HCT116 (cell line): ENCODE measurements around the gene RIPOR2. TPM values are rescaled to one million over a fixed set of nuclear protein-coding genes. Genes with fewer than 3 reads are reported as not detected.

Experiments used
- ATAC-seq: fragments of 200-7000 bp; cut with Tn5 transposase; 2 replicates; pipeline ENCODE4 v1.9.1; 2020; ENCODE audit warnings: mild to moderate bottlenecking, moderate library complexity
- BruUV-seq: library from RNA; stranded (reverse); fragments of 400-500 nt; replicated peaks from 2 replicates; lab custom pipeline; 2021; lab: Mats Ljungman, UMichigan
- CTCF ChIA-PET: fragments of 300-600 bp; sonication (Branson Sonifier 250); formaldehyde crosslinking; loops from one replicate; lab custom pipeline; 2021; ENCODE audit warnings: antibody characterized with exemption; lab: Charles Lee
- POLR2A ChIA-PET: fragments of 300-600, 350-600 bp; sonication (Branson Sonifier 250); formaldehyde crosslinking; loops from one replicate; lab custom pipeline; 2021; ENCODE audit warnings: antibody characterized with exemption; lab: Charles Lee
- RAD21 ChIA-PET, 2 experiments: fragments of 300-600 bp; sonication (Branson Sonifier 250); formaldehyde crosslinking; loops; one replicate each; lab custom pipeline; 2023; ENCODE audit warnings: low total read pairs in 2 of 2; ENCODE audit not compliant: uncharacterized antibody in 2 of 2, unreplicated experiment in 2 of 2, low non-redundant PET in 1 of 2; lab: Charles Lee
- DNase-seq: peaks from one replicate; pipeline ENCODE4 v3.0.0-alpha.2; 2010; ENCODE audit warnings: low read depth, low spot score
- H2AFZ ChIP-seq: fragments of 200-600 bp; shearing (Covaris generic), sonication (generic); 2 replicates; pipeline ENCODE4 v1.6.1; 2017; ENCODE audit warnings: low read depth, mixed run types, mixed read lengths, antibody characterized with exemption, low read length; ENCODE audit not compliant: poor library complexity, severe bottlenecking
- H3K27ac ChIP-seq: 2 replicates; pipeline ENCODE4 v1.5.1; 2012; ENCODE audit warnings: low read depth, low read length
- H3K27me3 ChIP-seq: fragments of 200-600 bp; sonication (generic); 2 replicates; pipeline ENCODE4 v1.6.1; 2016; ENCODE audit warnings: mixed run types, low read length, mixed read lengths; ENCODE audit not compliant: insufficient read depth
- H3K36me3 ChIP-seq, 2 experiments: fragments of 200-500 bp in 1 of 2; fragments of 200-600 bp in 1 of 2; sonication (Bioruptor generic) in 1 of 2; sonication (generic) in 1 of 2; 2 replicates each; pipeline versions ENCODE4 v1.5.1 to v1.6.1; 2014 to 2016; ENCODE audit warnings: low read length in 2 of 2, inconsistent platforms in 1 of 2, mixed read lengths in 1 of 2, mixed run types in 1 of 2; ENCODE audit not compliant: insufficient read depth in 2 of 2, control insufficient read depth in 1 of 2
- H3K4me1 ChIP-seq, 2 experiments: fragments of 200-600 bp in 1 of 2; sonication (generic) in 1 of 2; 2 replicates each; pipeline versions ENCODE4 v1.5.1 to v1.6.1; 2012 to 2017; ENCODE audit warnings: low read length in 2 of 2, inconsistent platforms in 1 of 2, mild to moderate bottlenecking in 1 of 2, mixed read lengths in 1 of 2, mixed run types in 1 of 2, moderate library complexity in 1 of 2; ENCODE audit not compliant: insufficient read depth in 2 of 2, control insufficient read depth in 1 of 2
- H3K4me2 ChIP-seq: fragments of 200-600 bp; sonication (generic); 2 replicates; pipeline ENCODE4 v1.6.1; 2017; ENCODE audit warnings: mixed run types, low read length, mixed read lengths
- H3K4me3 ChIP-seq, 2 experiments: fragments of 200-600 bp in 1 of 2; sonication (generic) in 1 of 2; replicated peaks in 1 of 2; 2 replicates each; pipeline ENCODE4 v1.5.1; 2011 to 2016; ENCODE audit warnings: low read length in 2 of 2, control low read depth in 1 of 2, low read depth in 1 of 2, mild to moderate bottlenecking in 1 of 2, mixed read lengths in 1 of 2, mixed run types in 1 of 2
- H3K79me2 ChIP-seq: fragments of 200-600 bp; sonication (generic); 2 replicates; pipeline ENCODE4 v1.6.1; 2017; ENCODE audit warnings: mild to moderate bottlenecking, mixed run types, low read length, moderate library complexity, mixed read lengths; ENCODE audit not compliant: insufficient read depth
- H3K9ac ChIP-seq: fragments of 200-600 bp; sonication (generic); 2 replicates; pipeline ENCODE4 v1.6.1; 2016; ENCODE audit warnings: low read length, mixed read lengths
- H3K9me2 ChIP-seq: fragments of 200-600 bp; sonication (generic), shearing (Covaris generic); 2 replicates; pipeline ENCODE4 v1.6.1; 2017; ENCODE audit warnings: mixed run types, mild to moderate bottlenecking, moderate library complexity; ENCODE audit not compliant: insufficient read depth
- H3K9me3 ChIP-seq, 2 experiments: fragments of 200-500 bp in 1 of 2; fragments of 200-600 bp in 1 of 2; sonication (Bioruptor generic) in 1 of 2; sonication (generic) in 1 of 2; 2 replicates each; pipeline ENCODE4 v1.6.1; 2014 to 2017; ENCODE audit warnings: low read length in 2 of 2, mixed read lengths in 2 of 2, inconsistent platforms in 1 of 2, low read depth in 1 of 2, mild to moderate bottlenecking in 1 of 2, mixed run types in 1 of 2, moderate library complexity in 1 of 2; ENCODE audit not compliant: control insufficient read depth in 1 of 2, insufficient read depth in 1 of 2
- H4K20me1 ChIP-seq: fragments of 200-600 bp; sonication (generic), shearing (Covaris generic); 2 replicates; pipeline ENCODE4 v1.6.1; 2017; ENCODE audit warnings: mixed run types, mild to moderate bottlenecking, moderate library complexity; ENCODE audit not compliant: insufficient read depth
- CBX3 ChIP-seq: IDR thresholded peaks from 2 replicates; pipeline ENCODE4 v1.6.1; 2012; ENCODE audit warnings: low read depth
- CEBPB ChIP-seq: IDR thresholded peaks from 2 replicates; pipeline ENCODE4 v1.6.1; 2012; ENCODE audit warnings: low read depth
- CTCF ChIP-seq, 3 experiments: fragments of 200-600 bp in 1 of 3; sonication (generic) in 1 of 3; IDR thresholded peaks in 2 of 3; conservative IDR thresholded peaks in 1 of 3; 2 replicates each; pipeline ENCODE4 v1.5.1; 2012 to 2017; ENCODE audit warnings: low read depth in 2 of 3, low read length in 2 of 3, antibody characterized with exemption in 1 of 3, borderline replicate concordance in 1 of 3, control low read depth in 1 of 3, mild to moderate bottlenecking in 1 of 3, mixed read lengths in 1 of 3, mixed run types in 1 of 3, moderate library complexity in 1 of 3; ENCODE audit not compliant: insufficient read depth in 1 of 3
- ELF1 ChIP-seq: IDR thresholded peaks from 2 replicates; pipeline ENCODE4 v1.6.1; 2012; ENCODE audit warnings: low read depth, borderline replicate concordance
- EZH2 ChIP-seq: fragments of 200-600 bp; sonication (generic); IDR thresholded peaks from 2 replicates; pipeline ENCODE4 v1.6.1; 2017; ENCODE audit warnings: antibody characterized with exemption, mixed run types
- EZH2phosphoT487 ChIP-seq: fragments of 200-600 bp; IDR thresholded peaks from 2 replicates; pipeline ENCODE4 v1.6.1; 2018; ENCODE audit warnings: antibody characterized with exemption, borderline replicate concordance
- FOSL1 ChIP-seq: IDR thresholded peaks from 2 replicates; pipeline ENCODE4 v1.6.1; 2012; ENCODE audit warnings: low read depth
- JUND ChIP-seq: IDR thresholded peaks from 2 replicates; pipeline ENCODE4 v1.6.1; 2012
- MAX ChIP-seq: IDR thresholded peaks from 2 replicates; pipeline ENCODE4 v1.6.1; 2012
- POLR2A ChIP-seq: IDR thresholded peaks from 2 replicates; pipeline ENCODE4 v1.7.0; 2011; ENCODE audit warnings: borderline replicate concordance; ENCODE audit not compliant: insufficient read depth, insufficient read length; ENCODE audit errors: extremely low read depth
- RAD21 ChIP-seq: IDR thresholded peaks from 2 replicates; pipeline ENCODE4 v1.6.1; 2012; ENCODE audit warnings: low read depth, mild to moderate bottlenecking
- SIN3A ChIP-seq: IDR thresholded peaks from 2 replicates; pipeline ENCODE4 v1.6.1; 2012; ENCODE audit warnings: low read depth
- SRF ChIP-seq: IDR thresholded peaks from 2 replicates; pipeline ENCODE4 v1.6.1; 2012; ENCODE audit warnings: low read depth
- TCF7L2 ChIP-seq: IDR thresholded peaks from 2 replicates; pipeline ENCODE4 v1.7.0; 2011; ENCODE audit warnings: borderline replicate concordance, inconsistent platforms; ENCODE audit not compliant: insufficient read depth, insufficient read length; ENCODE audit errors: extremely low read depth
- YY1 ChIP-seq: IDR thresholded peaks from 2 replicates; pipeline ENCODE4 v1.6.1; 2011; ENCODE audit warnings: low read length, low read depth, moderate library complexity, mild to moderate bottlenecking; ENCODE audit not compliant: insufficient replicate concordance; ENCODE audit errors: extremely low read depth
- ZFX ChIP-seq: fragments of 450-650 bp; IDR thresholded peaks from 2 replicates; pipeline ENCODE4 v1.6.1; 2017
- ZNF274 ChIP-seq: fragments of 200-500 bp; sonication (Bioruptor generic); IDR thresholded peaks from 2 replicates; pipeline ENCODE4 v1.6.1; 2014; ENCODE audit warnings: mild to moderate bottlenecking, low read depth, low read length, inconsistent platforms
- intact Hi-C: fragments of 100-400 bp; cut with micrococcal nuclease; formaldehyde crosslinking; loops from 2 replicates; pipeline ENCODE4 v1.10.0; 2022
- total RNA-seq: library from RNA; stranded (reverse); gene quantifications from one replicate; pipeline ENCODE4 v1.2.1, GENCODE V29; 2021; ENCODE audit not compliant: unreplicated experiment
- TF ChIP-seq, protein P1 (sequence below): IDR thresholded peaks from 2 replicates; pipeline ENCODE4 v1.6.1; 2011; ENCODE audit warnings: mild to moderate bottlenecking, low read length, moderate library complexity; ENCODE audit not compliant: insufficient replicate concordance; ENCODE audit errors: extremely low read depth
- TF ChIP-seq, protein P2 (sequence below): IDR thresholded peaks from 2 replicates; pipeline ENCODE4 v1.6.1; 2012
- TF ChIP-seq, protein P3 (sequence below): IDR thresholded peaks from 2 replicates; pipeline ENCODE4 v1.6.1; 2012; ENCODE audit warnings: low read depth

RIPOR2 gene
- total RNA-seq, 1 experiment from 2014 or later = 0.44 TPM

GRCh38 chr6:24888715-24889370 is 46.9 kb downstream of the RIPOR2 start:
- H3K9me2 ChIP-seq = no peaks in the 10 kb centered on the region
- intact Hi-C loops = no loop called here
- TF ChIP-seq MAX (no peak), SIN3A (no peak), POLR2A (no peak), ELF1 (no peak), EZH2phosphoT487 (no peak), SRF (no peak), ZFX (no peak), FOSL1 (no peak), YY1 (no peak), TCF7L2 (no peak), ZNF274 (no peak), EZH2 (no peak), RAD21 (no peak), CTCF (IDR thresholded peaks at IDR 0.05 in 2 of 3, conservative IDR thresholded peaks at IDR 0.05 in 1 of 3; ENCODE audit: borderline replicate concordance in 1 of 3, insufficient read depth in 1 of 3, low read depth in 2 of 3, low read length in 2 of 3) (no peak), CEBPB (no peak), JUND (no peak), CBX3 (no peak)
- TF ChIP-seq, protein P1, sequence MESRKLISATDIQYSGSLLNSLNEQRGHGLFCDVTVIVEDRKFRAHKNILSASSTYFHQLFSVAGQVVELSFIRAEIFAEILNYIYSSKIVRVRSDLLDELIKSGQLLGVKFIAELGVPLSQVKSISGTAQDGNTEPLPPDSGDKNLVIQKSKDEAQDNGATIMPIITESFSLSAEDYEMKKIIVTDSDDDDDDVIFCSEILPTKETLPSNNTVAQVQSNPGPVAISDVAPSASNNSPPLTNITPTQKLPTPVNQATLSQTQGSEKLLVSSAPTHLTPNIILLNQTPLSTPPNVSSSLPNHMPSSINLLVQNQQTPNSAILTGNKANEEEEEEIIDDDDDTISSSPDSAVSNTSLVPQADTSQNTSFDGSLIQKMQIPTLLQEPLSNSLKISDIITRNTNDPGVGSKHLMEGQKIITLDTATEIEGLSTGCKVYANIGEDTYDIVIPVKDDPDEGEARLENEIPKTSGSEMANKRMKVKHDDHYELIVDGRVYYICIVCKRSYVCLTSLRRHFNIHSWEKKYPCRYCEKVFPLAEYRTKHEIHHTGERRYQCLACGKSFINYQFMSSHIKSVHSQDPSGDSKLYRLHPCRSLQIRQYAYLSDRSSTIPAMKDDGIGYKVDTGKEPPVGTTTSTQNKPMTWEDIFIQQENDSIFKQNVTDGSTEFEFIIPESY = no peak
- TF ChIP-seq, protein P2, sequence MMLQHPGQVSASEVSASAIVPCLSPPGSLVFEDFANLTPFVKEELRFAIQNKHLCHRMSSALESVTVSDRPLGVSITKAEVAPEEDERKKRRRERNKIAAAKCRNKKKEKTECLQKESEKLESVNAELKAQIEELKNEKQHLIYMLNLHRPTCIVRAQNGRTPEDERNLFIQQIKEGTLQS = no peak
- TF ChIP-seq, protein P3, sequence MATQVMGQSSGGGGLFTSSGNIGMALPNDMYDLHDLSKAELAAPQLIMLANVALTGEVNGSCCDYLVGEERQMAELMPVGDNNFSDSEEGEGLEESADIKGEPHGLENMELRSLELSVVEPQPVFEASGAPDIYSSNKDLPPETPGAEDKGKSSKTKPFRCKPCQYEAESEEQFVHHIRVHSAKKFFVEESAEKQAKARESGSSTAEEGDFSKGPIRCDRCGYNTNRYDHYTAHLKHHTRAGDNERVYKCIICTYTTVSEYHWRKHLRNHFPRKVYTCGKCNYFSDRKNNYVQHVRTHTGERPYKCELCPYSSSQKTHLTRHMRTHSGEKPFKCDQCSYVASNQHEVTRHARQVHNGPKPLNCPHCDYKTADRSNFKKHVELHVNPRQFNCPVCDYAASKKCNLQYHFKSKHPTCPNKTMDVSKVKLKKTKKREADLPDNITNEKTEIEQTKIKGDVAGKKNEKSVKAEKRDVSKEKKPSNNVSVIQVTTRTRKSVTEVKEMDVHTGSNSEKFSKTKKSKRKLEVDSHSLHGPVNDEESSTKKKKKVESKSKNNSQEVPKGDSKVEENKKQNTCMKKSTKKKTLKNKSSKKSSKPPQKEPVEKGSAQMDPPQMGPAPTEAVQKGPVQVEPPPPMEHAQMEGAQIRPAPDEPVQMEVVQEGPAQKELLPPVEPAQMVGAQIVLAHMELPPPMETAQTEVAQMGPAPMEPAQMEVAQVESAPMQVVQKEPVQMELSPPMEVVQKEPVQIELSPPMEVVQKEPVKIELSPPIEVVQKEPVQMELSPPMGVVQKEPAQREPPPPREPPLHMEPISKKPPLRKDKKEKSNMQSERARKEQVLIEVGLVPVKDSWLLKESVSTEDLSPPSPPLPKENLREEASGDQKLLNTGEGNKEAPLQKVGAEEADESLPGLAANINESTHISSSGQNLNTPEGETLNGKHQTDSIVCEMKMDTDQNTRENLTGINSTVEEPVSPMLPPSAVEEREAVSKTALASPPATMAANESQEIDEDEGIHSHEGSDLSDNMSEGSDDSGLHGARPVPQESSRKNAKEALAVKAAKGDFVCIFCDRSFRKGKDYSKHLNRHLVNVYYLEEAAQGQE = no peak
- H3K9ac ChIP-seq = no peak overlapping the region
- H3K4me1 ChIP-seq = no peaks in the 10 kb centered on the region
- no peak overlapping the region for H2AFZ ChIP-seq
- DNase-seq (no peak), ATAC-seq (no peak)
- no peaks in the 10 kb centered on the region for H4K20me1 ChIP-seq
- ChIA-PET CTCF (interaction anchor here (1.3 to 2.1 kb wide), 2 partner anchors 33 to 103 kb away, joined by 3 to 4 read pairs; no protein-coding TSS in a partner anchor), RAD21 (no interaction called here), POLR2A (no interaction called here)
- H3K27ac ChIP-seq = no peak overlapping the region
- no peaks in the 10 kb centered on the region for H3K27me3 ChIP-seq
- H3K36me3 ChIP-seq = no peaks in the 10 kb centered on the region
- H3K4me2 ChIP-seq = no peak overlapping the region
- no peaks in the 10 kb centered on the region for H3K79me2 ChIP-seq
- no peaks in the 10 kb centered on the region for H3K9me3 ChIP-seq
- no TSS peak for BruUV-seq
- no peak overlapping the region for H3K4me3 ChIP-seq
